HUES64 (cell line): ENCODE measurements around the gene SLC12A4.
"Not testable (repeated sequence)": the region's sequence is repeated elsewhere in the genome, so short reads cannot be mapped to it uniquely, and the experiment has no call there.

Experiments used
- H3K27ac ChIP-seq: 2 replicates; pipeline ENCODE4 v1.7.0; 2013; ENCODE audit warnings: low read depth, low read length, inconsistent platforms
- H3K27me3 ChIP-seq: 2 replicates; pipeline ENCODE4 v1.6.1; 2013; ENCODE audit warnings: mild to moderate bottlenecking, low read length; ENCODE audit not compliant: insufficient read depth
- H3K36me3 ChIP-seq: 2 replicates; pipeline ENCODE4 v1.6.1; 2013; ENCODE audit warnings: mild to moderate bottlenecking, low read length; ENCODE audit not compliant: insufficient read depth
- H3K4me1 ChIP-seq: 2 replicates; pipeline ENCODE4 v1.6.1; 2013; ENCODE audit warnings: mild to moderate bottlenecking, low read length, moderate library complexity; ENCODE audit not compliant: insufficient read depth
- H3K4me3 ChIP-seq: 2 replicates; pipeline ENCODE4 v1.5.1; 2013; ENCODE audit warnings: mild to moderate bottlenecking, low read length, moderate library complexity
- H3K9ac ChIP-seq: 2 replicates; pipeline ENCODE4 v1.6.1; 2013; ENCODE audit warnings: mild to moderate bottlenecking, low read depth, low read length
- H3K9me3 ChIP-seq: 2 replicates; pipeline ENCODE4 v1.6.1; 2013; ENCODE audit warnings: low read depth, low read length; ENCODE audit not compliant: insufficient read depth
- WGBS: fragments of 150-250, 120-280 bp; methylation state at CpG from one replicate; pipeline ENCODE4 v1.1.7; 2013; ENCODE audit warnings: missing lambda C conversion rate; 5-methylcytosine and 5-hydroxymethylcytosine counted together

Gene SLC12A4

DNA sequence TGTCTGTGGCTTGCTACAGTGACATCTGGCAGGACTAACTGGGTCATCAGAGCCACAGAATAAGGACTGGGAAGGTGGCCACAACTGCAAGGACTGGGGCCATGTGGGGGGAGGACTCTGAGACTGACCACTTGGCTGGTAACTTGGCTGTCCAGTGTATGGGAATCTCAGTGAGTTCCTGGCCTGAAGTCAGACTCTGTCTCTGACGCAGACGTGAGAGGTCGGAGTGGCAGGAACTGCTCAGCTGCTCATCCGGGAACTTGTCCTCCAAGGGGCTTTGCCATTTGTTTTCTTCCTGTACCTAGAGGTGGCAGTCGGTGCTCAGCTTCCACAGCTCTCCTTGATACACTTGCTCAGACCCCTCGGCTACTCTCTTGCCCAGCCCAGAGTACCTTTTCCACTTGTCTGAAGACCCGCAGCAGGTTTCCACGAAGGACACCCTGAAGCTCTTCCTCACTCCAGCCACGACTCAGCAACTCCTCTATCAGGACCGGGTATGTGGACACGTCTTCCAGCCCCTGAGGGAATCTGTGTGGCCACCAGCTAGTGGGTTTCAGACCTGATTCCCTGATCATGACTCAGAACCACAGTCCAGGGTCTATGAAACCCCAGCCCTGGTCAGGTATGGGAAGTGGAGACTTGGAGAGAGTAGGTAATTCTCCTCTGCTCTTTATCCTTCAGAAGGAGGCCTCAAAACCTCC, 19.2 kb upstream of the SLC12A4 start:
- Histone ChIP-seq H3K27ac (no peak overlapping the region), H3K9ac (no peak overlapping the region), H3K9me3 (no peaks in the 10 kb centered on the region), H3K4me1 (no peaks in the 10 kb centered on the region), H3K36me3 (no peaks in the 10 kb centered on the region), H3K27me3 (peaks cover 7% of the 10 kb centered on the region), H3K4me3 (no peak overlapping the region)
- WGBS: 89% methylated on average over 11 of the region's 11 CpGs

DNA sequence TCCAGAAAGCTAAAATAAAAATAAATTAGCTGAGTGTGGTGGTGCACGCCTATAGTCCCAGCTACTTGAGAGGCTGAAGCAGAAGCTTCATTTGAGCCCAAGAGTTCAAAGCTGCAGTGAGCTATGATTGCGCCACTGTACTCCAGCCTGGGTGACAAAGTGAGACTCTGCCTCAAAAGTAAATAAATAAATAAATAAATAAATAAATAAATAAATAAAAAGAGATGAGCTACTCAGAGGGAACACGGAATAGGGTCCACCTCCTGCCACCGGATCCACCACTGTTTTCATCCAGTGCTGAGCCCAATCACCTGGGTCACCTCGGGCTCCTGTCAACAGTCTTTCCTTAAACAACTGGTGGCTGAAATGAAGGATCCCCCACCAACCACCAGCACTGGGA, 18.5 kb upstream of the SLC12A4 start:
- Histone ChIP-seq H3K9ac (no peak overlapping the region), H3K36me3 (no peaks in the 10 kb centered on the region), H3K4me1 (no peaks in the 10 kb centered on the region), H3K27me3 (peaks cover under 1% of the 10 kb centered on the region; the same call in 1 of the 2 replicates), H3K9me3 (no peaks in the 10 kb centered on the region), H3K4me3 (no peak overlapping the region), H3K27ac (no peak overlapping the region)
- 94% methylated on average over 4 of the region's 5 CpGs for WGBS

DNA sequence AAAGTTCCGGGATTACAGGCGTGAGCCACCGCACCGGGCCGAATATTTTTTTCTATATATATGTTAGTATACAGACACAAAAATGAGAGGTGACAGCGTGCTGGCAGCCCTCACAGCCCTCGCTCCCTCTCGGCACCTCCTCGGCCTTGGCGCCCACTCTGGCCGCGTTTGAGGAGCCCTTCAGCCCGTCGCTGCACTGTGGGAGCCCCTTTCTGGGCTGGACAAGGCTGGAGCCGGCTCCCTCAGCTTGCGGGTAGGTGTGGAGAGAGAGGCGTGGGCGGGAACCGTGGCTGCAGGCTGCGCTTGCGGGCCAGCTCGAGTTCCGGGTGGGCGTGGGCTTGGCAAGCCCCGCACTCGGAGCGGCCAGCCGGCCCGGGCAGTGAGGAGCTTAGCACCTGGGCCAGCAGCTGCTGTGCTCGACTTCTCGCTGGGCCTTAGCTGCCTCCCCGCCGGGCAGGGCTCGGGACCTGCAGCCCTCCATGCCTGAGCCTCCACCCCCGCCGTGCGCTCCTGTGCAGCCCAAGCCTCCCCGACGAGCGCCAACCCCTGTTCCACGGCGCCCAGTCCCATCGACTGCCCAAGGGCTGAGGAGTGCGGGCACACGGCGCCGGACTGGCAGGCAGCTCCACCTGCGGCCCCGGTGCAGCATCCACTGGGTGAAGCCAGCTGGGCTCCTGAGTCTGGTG, 13.7 kb upstream of the SLC12A4 start:
- Histone ChIP-seq H3K27ac (no peak overlapping the region), H3K9me3 (no peaks in the 10 kb centered on the region), H3K4me1 (no peaks in the 10 kb centered on the region), H3K27me3 (no peaks in the 10 kb centered on the region), H3K4me3 (no peak overlapping the region), H3K9ac (no peak overlapping the region), H3K36me3 (no peaks in the 10 kb centered on the region)
- WGBS: 96% methylated on average over 46 of the region's 49 CpGs

DNA sequence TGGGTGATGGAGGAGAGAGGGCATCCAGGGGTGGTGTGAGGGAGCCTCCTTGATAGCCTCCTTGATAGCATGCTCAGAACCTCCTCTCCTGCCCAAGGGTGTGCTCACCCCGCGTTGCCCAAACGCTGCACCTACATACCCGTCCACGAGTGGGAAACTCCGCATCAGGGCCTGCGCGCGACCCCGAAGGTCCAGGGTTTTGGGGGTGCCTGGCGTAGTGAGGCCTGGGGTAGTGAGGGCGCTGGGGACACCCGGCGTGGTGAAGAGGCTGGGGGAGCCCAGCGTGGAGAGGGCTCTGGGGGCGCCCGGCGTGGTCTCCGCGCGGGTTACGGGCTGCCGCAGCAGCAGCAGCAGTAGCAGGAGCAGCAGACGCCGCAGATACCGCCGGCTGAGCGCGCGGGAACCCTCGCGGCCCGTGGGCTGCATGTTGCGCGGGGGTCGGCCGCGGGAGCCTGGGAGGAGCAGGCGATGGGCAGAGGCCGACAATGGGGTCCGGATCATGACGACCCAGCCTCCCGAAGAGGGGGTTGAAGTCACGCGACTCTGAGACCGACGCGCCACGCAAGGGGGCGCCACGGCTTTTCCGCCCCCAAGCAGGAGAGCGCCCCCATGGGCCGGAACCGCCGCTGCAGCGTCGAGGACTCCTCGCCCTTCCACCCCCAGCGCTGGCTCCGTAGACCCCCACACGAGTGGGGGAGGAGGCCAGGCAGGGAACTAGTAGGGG, 11.7 kb upstream of the SLC12A4 start, which contains the start of gene DPEP3:
Gene DPEP3, minus strand, starts transcription at position 545 of the 724 bp plus-strand sequence. Its CDS starts 119 bp downstream, at position 426.
- H3K9ac ChIP-seq: no peak within 1 kb of the TSS

DNA sequence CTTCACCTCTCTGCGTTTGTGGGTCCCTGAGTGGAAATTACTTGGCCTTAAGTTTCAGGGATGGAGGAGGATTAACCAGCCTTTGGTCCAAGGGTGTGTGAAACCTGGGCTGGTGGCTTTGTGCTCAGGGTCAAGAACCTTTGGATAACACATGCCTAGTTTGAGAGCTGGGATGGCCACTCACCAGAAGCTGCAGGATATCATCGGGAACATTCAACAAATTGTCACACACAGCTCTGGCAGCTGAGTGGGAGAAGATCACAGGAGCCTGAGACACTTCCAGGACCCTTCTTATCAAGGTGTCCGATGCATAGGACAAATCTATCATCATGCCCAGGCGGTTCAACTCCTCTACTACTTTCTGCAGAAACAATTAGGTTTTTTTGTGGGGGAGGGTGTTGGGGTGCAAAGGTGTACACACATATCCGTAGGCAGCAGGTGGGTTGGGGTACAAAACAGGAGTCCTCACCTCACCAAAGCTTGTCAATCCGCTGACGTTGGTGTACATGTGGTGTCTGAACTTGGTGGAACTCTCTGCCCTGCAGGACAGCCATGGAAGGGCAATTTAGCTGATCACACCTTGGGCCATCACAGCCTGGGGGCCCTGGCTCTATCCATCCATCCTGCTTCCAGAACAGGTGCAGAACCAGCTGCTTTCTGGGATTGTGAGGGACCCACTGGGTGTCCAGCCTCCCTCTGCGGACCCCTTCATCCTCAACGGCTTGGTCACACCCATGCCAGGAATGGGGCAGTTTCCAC, 9.2 kb upstream of the SLC12A4 start:
- no peak overlapping the region for H3K9ac ChIP-seq
- no peaks in the 10 kb centered on the region for H3K36me3 ChIP-seq
- no peak overlapping the region for H3K27ac ChIP-seq
- no peak overlapping the region for H3K4me3 ChIP-seq
- no peaks in the 10 kb centered on the region for H3K4me1 ChIP-seq
- H3K27me3 ChIP-seq: no peaks in the 10 kb centered on the region
- no peaks in the 10 kb centered on the region for H3K9me3 ChIP-seq
- WGBS: 86% methylated on average over 8 of the region's 9 CpGs

More for the DNA sequence above, 11.7 kb upstream of the SLC12A4 start, which contains the start of gene DPEP3:
- Histone ChIP-seq H3K27ac (no peak within 1 kb of the TSS), H3K27me3 (no peaks in the 10 kb centered on the region), H3K9me3 (no peaks in the 10 kb centered on the region), H3K4me1 (no peaks in the 10 kb centered on the region), H3K4me3 (no peak within 1 kb of the TSS), H3K36me3 (no peaks in the 10 kb centered on the region)
- 91% methylated on average over 62 of the region's 62 CpGs for WGBS

DNA sequence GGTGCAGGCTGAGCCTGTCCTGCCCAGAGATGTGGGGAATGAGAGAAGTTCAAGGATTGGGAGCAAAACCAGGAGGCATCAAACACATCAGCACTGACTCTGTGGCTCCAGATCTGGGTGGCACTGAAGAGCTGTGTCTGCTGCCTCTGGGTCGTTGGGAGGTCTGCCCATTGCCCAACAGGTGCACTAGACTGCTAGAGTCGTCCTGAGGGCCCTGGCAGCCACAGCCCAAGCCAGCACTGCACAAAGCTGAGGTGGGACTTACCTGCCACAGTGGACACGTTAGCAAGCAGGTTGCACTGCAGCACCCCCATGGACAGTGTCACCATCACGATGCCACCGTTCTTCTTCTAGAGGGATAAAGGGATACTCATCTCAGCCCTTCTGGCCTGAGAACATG, 8.6 kb upstream of the SLC12A4 start:
- WGBS: 80% methylated on average over 5 of the region's 5 CpGs
- H3K9ac ChIP-seq: no peak overlapping the region
- no peaks in the 10 kb centered on the region for H3K36me3 ChIP-seq
- no peaks in the 10 kb centered on the region for H3K9me3 ChIP-seq
- no peaks in the 10 kb centered on the region for H3K27me3 ChIP-seq
- no peaks in the 10 kb centered on the region for H3K4me1 ChIP-seq
- no peak overlapping the region for H3K27ac ChIP-seq
- no peak overlapping the region for H3K4me3 ChIP-seq

DNA sequence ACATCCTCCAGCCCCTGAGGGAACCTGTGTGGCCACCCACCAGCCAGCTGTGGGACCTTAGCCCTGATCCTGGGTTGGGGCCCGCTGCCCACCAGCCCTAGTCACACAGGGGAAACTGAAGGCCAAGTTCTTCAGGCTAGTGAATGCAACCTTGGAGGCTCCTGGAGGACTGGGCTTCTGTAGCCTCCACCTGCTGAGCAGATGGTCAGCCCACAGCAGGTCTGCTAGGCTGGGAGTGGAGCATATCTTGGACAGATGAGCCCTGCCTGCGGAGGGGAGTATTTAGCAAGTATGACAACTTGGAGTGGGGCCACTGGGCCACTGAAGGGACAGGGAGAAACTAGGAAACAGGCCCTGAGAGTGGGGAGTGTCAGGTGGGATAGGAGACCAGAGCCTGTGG, 7.8 kb upstream of the SLC12A4 start:
- 89% methylated on average over 2 of the region's 2 CpGs for WGBS
- H3K9ac ChIP-seq: no peak overlapping the region
- H3K9me3 ChIP-seq: no peaks in the 10 kb centered on the region
- no peak overlapping the region for H3K27ac ChIP-seq
- no peaks in the 10 kb centered on the region for H3K36me3 ChIP-seq
- H3K27me3 ChIP-seq: no peaks in the 10 kb centered on the region
- H3K4me3 ChIP-seq: no peak overlapping the region
- H3K4me1 ChIP-seq: no peaks in the 10 kb centered on the region

DNA sequence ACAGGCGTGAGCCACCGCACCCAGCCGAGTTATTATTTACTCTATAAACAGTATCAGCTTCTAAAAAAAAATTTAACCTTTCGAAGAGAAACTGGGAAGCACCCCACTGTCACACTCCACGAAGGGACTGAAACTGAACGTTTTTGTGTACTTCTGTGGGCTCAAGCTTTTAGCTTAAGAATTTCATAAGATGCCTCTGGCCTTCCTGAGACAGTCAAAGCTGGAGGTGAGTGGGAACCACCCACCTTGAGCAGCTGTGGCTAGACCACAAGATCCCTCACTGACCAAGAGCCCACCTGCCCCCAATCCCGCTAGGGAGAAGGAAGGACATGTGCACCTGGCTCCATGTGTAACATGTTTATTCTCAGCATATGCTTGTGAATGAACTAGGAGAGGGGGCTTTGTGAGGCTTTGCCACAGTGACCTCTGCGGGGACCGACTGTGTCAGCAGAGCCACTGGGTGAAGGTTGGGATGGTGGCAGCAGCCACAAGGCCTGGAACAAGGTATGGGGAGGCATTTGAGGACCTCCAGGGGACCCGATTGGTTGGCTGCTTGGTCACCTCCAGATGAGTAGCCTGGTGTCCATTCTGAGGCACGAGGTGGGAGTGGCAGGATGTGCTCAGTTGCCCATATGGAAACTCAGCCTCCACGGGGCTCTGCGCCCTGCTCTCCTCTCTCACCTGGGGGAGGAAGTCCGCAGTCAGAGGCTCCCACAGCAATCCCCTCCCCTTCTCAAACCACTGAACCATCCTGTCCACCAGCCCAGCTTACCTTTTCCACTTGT, 7.1 kb upstream of the SLC12A4 start:
- 89% methylated on average over 14 of the region's 14 CpGs for WGBS
- no peaks in the 10 kb centered on the region for H3K4me1 ChIP-seq
- no peak overlapping the region for H3K27ac ChIP-seq
- H3K9ac ChIP-seq: no peak overlapping the region
- H3K9me3 ChIP-seq: no peaks in the 10 kb centered on the region
- H3K4me3 ChIP-seq: no peak overlapping the region
- H3K36me3 ChIP-seq: no peaks in the 10 kb centered on the region
- no peaks in the 10 kb centered on the region for H3K27me3 ChIP-seq

DNA sequence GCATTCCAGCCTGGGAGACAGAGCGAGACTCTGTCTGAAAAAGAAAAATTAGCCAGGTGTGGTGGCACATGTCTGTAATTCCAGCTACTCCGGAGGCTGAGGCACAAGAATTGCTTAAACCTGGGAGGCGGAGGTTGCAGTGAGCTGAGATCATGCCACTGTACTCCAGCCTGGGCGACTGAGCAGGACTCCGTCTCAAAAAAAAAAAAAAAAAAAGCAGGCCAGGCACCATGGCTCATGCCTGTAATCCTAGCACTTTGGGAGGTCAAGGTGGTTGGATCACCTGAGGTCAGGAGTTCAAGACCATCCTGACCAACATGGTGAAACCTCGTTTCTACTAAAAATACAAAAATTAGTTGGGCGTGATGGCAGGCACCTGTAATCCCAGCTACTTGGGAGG, 3.8 kb upstream of the SLC12A4 start:
- H3K9ac ChIP-seq, H3K27me3 ChIP-seq, H3K4me3 ChIP-seq, H3K27ac ChIP-seq, H3K4me1 ChIP-seq, H3K9me3 ChIP-seq, H3K36me3 ChIP-seq: not testable (repeated sequence)
- WGBS: 92% methylated on average over 7 of the region's 7 CpGs

DNA sequence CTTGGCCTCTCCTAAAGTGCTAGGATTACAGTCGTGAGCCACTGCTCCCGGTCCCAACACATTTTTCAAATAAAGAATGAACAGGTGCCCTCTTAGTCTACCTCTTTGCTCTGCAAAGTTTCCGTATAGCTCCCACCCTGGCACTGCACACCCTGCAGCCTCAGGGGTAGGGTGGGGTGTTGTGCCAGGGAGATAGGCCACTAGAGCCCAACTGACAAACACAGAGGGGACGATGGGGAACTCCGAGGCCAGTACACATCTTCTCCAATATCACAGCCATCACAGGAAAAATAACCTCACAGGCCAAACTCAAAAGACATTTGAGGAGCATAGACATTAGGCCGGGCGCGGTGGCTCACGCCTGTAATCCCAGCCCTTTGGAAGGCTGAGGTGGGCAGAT, 2.7 kb upstream of the SLC12A4 start:
- H3K27ac ChIP-seq: no peak overlapping the region
- H3K27me3 ChIP-seq: no peaks in the 10 kb centered on the region
- no peaks in the 10 kb centered on the region for H3K9me3 ChIP-seq
- H3K36me3 ChIP-seq: no peaks in the 10 kb centered on the region
- H3K4me3 ChIP-seq: no peak overlapping the region
- 94% methylated on average over 8 of the region's 9 CpGs for WGBS
- H3K4me1 ChIP-seq: peaks cover 12% of the 10 kb centered on the region; the same call in 1 of the 2 replicates
- no peak overlapping the region for H3K9ac ChIP-seq
